Omental fat pad (tissue), 4 donors: ENCODE data around the gene SLC19A1. TPM values are rescaled to one million over a fixed set of nuclear protein-coding genes. Genes with fewer than 3 reads are reported as not detected.
"Not testable (repeated sequence)": the region's sequence is repeated elsewhere in the genome, so short reads cannot be mapped to it uniquely, and the experiment has no call there.

Experiments
- ATAC-seq: fragments of 150-250 bp; one replicate; pipeline ENCODE4 v1.9.1; 2016; ENCODE audit warnings: mild to moderate bottlenecking, moderate library complexity; ENCODE audit not compliant: low FRiP score
- DNase-seq: peaks from one replicate; pipeline ENCODE4 v3.0.0-alpha.2; 2019; ENCODE audit warnings: low spot score
- total RNA-seq, 4 donors: library from RNA; depleted of rRNA; stranded (reverse); fragments of >200 nt; gene quantifications; one replicate each; pipeline ENCODE4 v1.1.0, GENCODE V29; 2016
- TF ChIP-seq, protein P1 (sequence below), 3 donors: fragments of 450-650 bp; IDR thresholded peaks; one replicate each; pipeline ENCODE4 v1.5.1; 2016 to 2017; ENCODE audit warnings: antibody characterized with exemption in 3 of 3, mild to moderate bottlenecking in 3 of 3, moderate library complexity in 2 of 3

The SLC19A1 gene
- total RNA-seq, 4 donors from 2014 or later = 5.8 to 18.6 (median 14.6) TPM

DNA sequence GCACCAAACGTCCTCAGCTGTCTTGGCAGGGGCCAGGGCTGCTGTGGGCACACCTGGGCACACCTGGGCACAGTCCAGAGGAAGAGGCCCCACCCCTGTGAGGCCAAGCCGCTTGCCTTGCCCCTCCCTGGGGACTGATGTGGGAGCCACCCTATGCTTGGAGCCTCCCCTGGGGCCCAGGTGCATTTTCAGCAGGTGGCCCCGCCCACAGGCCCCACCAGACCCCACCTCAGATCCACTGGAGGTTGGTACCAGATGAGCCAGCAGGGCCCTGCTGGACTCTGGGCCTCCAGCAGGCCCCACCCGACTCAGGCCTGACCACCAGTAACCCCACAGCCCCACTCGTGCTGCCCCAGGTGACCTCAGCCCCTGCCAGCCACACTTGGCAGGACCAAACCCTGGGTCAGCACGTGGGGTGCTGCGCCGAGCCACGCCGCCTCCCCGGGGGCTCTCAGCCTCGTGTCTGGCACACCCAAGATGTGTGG, 8.8 kb downstream of the SLC19A1 start:
- TF ChIP-seq, protein P1, sequence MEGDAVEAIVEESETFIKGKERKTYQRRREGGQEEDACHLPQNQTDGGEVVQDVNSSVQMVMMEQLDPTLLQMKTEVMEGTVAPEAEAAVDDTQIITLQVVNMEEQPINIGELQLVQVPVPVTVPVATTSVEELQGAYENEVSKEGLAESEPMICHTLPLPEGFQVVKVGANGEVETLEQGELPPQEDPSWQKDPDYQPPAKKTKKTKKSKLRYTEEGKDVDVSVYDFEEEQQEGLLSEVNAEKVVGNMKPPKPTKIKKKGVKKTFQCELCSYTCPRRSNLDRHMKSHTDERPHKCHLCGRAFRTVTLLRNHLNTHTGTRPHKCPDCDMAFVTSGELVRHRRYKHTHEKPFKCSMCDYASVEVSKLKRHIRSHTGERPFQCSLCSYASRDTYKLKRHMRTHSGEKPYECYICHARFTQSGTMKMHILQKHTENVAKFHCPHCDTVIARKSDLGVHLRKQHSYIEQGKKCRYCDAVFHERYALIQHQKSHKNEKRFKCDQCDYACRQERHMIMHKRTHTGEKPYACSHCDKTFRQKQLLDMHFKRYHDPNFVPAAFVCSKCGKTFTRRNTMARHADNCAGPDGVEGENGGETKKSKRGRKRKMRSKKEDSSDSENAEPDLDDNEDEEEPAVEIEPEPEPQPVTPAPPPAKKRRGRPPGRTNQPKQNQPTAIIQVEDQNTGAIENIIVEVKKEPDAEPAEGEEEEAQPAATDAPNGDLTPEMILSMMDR (IDR thresholded peaks at IDR 0.05) = no peak
- DNase-seq (no peak), ATAC-seq (no peak)

DNA sequence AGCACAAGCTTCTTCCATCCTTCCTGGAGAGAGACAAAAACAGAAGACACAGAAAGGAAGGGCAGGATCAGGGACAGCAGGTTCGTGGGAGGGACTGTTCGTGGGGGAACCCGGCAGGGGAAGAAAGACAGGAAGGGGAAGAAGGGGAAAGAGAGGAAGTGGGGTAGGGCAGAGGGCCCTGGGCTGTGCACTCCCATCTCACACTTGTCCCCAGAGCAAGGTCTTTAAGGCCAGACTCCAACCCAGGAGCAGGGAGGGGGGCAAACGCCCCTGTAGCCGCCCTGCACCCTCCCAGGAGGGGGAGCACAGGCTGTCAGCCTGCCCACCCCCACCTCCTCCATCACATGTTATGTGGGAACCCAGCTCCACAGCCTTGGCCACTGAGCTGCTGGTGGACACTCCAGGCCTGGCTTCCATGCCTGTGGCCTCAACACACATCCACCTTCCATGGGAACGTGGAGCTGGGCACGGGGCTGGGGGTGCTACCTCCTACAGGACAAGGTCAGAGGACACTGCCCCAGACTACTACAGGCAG, 9.3 kb downstream of the SLC19A1 start:
- TF ChIP-seq, protein P1 (IDR thresholded peaks at IDR 0.05) = no peak
- DNase-seq = no peak
- no peak for ATAC-seq

DNA sequence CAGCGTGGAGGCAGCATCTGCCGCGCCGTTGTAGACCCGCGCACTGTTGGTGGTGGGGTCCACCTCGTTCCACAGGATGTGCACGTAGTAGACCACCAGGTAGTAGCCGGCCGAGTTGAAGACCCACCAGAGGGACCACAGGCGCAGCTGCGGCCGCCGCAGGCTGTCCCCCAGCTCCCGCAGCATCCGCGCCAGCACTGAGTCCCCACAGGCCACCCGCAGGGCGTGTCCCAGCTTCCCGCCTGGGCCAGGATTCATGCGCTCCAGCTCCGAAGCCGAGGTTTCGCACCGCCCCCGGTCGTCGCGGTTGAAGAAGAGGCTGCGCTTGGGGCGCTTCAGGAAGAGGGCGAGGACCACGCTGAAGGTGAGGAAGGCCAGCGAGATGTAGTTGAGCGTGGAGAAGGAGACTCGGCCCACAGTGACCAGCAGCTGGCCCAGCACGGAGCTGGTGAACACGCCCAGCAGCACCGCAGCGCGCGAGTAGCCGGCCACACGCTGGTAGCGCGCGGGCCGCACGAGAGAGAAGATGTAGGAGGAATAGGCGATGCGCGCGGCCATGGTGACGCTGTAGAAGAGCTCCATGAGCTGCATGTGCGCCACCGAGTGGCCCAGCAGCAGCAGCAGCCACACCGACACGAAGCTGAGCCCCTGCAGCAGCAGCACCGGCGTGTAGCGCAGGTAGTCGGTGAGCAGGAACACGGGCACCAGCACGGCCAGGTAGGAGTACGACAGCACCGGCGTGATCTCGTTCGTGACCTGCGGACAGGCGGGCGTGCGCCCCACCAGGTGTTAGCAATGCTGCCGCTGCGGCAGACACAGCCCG, 10.6 kb downstream of the SLC19A1 start:
- DNase-seq (no peak), ATAC-seq (no peak)
- TF ChIP-seq, protein P1 (IDR thresholded peaks at IDR 0.05) = no peak

DNA sequence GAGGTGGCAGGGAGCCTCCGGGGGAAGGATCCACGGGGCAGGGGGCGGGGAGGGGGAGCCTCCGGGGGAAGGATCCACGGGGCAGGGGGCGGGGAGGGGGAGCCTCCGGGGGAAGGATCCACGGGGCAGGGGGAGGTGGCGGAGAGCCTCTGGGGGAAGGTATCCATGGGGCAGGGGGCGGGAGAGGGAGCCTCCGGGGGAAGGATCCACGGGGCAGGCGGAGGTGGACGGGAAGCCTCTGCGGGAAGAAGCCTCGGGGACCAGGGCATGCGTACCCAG, 11.2 kb downstream of the SLC19A1 start:
- not testable (repeated sequence) for ATAC-seq, DNase-seq

DNA sequence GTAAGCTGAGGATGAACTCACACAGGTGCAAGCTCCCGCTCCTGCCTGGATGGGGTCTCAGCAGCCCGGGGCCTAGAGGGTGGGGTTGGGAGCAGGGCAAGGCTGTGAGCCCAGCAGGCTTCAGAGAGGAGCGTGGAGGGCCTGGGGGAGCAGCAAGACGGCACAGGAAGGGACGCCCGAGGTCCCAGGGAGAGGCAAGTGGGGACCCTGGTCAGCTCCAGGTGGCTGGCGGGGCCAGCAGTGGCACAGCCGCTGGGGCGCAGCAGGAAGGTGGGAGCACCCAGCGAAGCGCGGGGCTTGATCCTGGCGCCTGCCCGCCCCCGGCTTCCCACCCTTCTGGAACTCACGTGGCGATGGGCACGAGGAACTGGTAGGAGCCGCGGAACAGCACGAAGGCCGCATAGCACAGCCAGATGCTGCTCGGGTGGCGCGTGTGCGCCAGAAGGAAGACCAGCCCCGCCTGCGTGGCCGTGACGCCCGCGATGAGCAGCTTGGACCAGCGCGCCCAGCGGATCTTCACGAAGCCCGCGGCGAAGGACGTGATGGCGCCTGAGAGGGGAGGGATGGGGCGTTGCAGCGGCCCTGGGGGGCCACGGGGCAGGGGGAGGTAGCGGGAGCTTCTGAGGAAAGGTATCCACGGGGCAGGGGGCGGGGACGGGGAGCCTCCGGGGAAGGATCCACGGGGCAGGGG, 11.7 kb downstream of the SLC19A1 start:
- DNase-seq = no peak
- TF ChIP-seq, protein P1 (IDR thresholded peaks at IDR 0.05) = no peak
- ATAC-seq = no peak

DNA sequence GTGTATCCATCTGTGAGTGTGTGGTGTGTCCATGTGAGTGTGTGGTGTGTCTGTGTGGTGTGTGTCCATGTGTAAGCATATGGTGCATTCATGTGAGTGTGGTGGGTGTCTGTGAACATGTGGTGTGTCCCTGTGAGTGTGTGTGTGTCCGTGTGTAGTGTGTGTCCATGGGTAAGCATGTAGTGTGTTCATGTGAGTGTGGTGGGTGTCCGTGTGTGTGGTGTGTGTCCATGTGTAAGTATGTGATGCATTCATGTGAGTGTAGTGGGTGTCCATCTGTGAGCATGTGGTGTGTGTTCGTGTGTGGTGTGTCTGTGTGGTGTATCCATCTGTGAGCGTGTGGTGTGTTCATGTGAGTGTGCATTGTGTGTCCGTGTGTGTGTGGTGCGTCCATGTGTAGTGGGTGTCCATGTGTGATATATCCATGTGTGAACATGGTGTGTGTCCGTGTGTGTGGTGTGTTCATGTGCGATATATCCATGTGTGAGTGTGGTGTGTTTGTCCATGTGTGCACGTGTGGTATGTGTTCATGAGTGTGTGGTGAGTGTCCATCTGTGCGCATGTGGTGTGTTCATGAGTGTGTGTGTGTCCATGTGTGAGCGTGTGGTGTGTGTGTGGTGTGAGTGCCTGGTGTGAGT, 12.3 kb downstream of the SLC19A1 start:
- no peak for DNase-seq
- TF ChIP-seq, protein P1 (IDR thresholded peaks at IDR 0.05) = no peak

More for the DNA sequence above, 12.3 kb downstream of the SLC19A1 start:
- ATAC-seq = no peak
